Measurements from ENCODE around the gene RAP1GAP2. TPM values are rescaled to one million over a fixed set of nuclear protein-coding genes. Genes with fewer than 3 reads are reported as not detected.
A peak's percentile ranks its signal among the peaks of the same experiment; 100 is the strongest.

RAP1GAP2 gene
- total RNA-seq, 2 donors from 2014 or later: 22.4 to 32.9 TPM

GRCh38 chr17:2893422-2893914, 97.2 kb downstream of the RAP1GAP2 start:
- peaks cover 0 to 18% of the 10 kb centered on the region in 2 donors for H3K4me1 ChIP-seq
- no peak overlapping the region for H3K27ac ChIP-seq
- H3K36me3 ChIP-seq: no peaks in the 10 kb centered on the region
- H3K4me3 ChIP-seq: no peak overlapping the region
- H3K9me3 ChIP-seq: no peaks in the 10 kb centered on the region
- no peaks in the 10 kb centered on the region for H3K27me3 ChIP-seq
- no peak for TF ChIP-seq CTCF (IDR thresholded peaks at IDR 0.05)
- DNase-seq (ENCODE audit: low spot score): no peak

DNA sequence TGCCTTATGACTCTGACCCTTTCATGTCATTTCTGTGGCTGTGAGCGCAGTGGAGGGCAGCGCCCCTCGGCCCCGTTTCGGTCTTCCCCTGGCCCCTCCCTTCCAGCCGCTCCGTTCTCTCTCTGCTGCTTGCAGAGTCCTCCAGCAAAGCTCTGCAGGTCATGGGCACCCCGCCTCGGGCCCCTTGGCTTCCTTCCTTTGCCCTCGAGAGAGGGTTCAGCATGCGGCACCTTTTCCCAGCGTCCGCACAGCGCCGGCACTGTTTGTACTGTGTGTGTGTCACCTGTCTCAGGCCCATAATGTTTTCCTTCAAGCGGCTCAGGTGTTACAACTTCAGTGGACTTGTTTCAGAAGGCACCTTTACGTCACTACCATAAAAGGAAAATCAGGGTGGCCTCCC, 98.5 kb downstream of the RAP1GAP2 start:
- H3K9me3 ChIP-seq: no peaks in the 10 kb centered on the region
- H3K36me3 ChIP-seq: no peaks in the 10 kb centered on the region
- H3K27ac ChIP-seq: no peak overlapping the region
- H3K4me3 ChIP-seq: no peak overlapping the region
- no peaks in the 10 kb centered on the region for H3K27me3 ChIP-seq
- peaks cover 0 to 11% of the 10 kb centered on the region in 2 donors for H3K4me1 ChIP-seq
- no peak for TF ChIP-seq CTCF (IDR thresholded peaks at IDR 0.05)
- no peak for DNase-seq (ENCODE audit: low spot score)

DNA sequence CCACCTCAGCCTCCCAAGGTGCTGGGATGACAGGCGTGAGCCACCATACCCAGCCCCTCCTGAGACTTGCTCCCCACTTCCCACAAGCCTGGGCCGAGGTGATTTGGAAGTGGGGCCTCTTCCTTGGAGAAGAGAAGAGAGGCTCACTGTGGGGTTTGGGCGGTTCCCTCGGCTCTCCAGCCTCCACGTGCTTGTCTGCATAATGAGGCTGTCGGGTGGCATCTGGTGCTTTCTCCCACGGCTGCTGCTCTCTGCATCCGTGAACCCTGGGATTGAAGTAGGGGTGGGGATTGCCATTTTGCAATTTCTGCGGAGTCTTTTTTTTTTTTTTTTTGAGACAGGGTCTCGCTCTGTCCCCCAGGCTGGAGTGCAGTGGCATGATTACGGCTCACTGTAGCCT, 101.4 kb downstream of the RAP1GAP2 start:
- TF ChIP-seq CTCF (IDR thresholded peaks at IDR 0.05): no peak
- H3K9me3 ChIP-seq: no peaks in the 10 kb centered on the region

DNA sequence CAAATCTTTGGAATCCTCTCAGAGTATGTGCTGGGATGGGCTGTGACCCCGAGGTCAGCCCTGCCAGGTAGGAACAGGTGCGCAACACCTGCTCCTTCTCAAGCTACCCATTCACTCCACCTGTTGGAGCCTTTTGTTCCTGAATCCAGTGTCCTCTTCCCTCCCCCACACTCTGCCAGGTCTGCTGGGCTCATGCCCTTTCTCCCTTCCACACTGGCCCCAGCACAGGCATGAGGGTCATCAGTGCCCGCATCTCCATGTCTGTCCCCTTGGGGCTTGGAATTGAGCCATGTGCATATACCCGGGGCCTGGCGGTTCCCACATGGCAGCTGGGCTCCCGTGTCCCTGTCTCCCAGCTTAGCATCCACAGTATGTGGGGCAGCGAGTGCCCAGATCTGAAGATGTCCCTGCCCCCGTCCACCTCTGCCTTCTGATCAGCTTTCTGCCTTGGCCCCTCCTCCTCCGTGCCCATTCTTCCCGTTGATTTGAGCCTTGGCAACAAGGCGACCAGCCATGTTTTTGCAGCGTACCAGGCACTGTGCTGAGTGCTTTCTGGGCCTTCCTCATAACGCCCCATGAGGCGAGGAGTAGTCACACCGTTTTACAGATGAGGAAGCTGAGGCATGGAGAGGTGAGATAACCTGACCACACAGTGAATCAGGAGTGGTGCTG, 102.2 kb downstream of the RAP1GAP2 start:
- H3K27me3 ChIP-seq: no peaks in the 10 kb centered on the region
- peaks cover 0 to 24% of the 10 kb centered on the region in 2 donors for H3K4me1 ChIP-seq
- H3K27ac ChIP-seq: no peak overlapping the region
- no peak for DNase-seq (ENCODE audit: low spot score)
- H3K36me3 ChIP-seq: no peaks in the 10 kb centered on the region
- H3K9me3 ChIP-seq: no peaks in the 10 kb centered on the region
- H3K4me3 ChIP-seq: no peak overlapping the region
- TF ChIP-seq CTCF (IDR thresholded peaks at IDR 0.05): no peak

More for the DNA sequence above, 101.4 kb downstream of the RAP1GAP2 start:
- Histone ChIP-seq H3K36me3 (no peaks in the 10 kb centered on the region), H3K4me1 (peaks cover 0 to 21% of the 10 kb centered on the region in 2 donors), H3K27ac (no peak overlapping the region), H3K4me3 (no peak overlapping the region), H3K27me3 (no peaks in the 10 kb centered on the region)
- DNase-seq (ENCODE audit: low spot score): no peak

DNA sequence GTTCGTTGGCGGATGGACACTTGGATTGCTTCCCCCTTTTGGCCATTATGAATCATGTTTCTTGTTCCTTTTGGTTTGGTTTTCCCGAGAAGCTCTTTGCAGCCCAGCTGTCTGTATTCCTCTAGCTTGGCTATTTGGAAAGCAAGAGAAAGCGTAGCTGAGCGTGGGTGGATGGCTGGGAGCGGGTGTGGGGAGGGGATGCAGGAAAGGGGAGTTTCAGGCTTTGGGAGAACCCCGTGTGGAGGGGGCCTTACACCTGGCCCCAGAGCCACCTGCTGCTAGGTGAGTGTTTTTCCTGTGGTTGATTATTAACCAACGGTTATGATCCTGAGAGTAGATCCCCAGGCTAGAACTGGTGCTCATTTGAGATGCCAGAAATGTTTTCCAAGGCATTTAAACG, 103.7 kb downstream of the RAP1GAP2 start:
- Histone ChIP-seq H3K36me3 (no peaks in the 10 kb centered on the region), H3K4me3 (no peak overlapping the region), H3K4me1 (peaks cover 0 to 37% of the 10 kb centered on the region in 2 donors), H3K9me3 (no peaks in the 10 kb centered on the region), H3K27me3 (no peaks in the 10 kb centered on the region), H3K27ac (no peak overlapping the region)
- TF ChIP-seq CTCF (IDR thresholded peaks at IDR 0.05): no peak
- no peak for DNase-seq (ENCODE audit: low spot score)

DNA sequence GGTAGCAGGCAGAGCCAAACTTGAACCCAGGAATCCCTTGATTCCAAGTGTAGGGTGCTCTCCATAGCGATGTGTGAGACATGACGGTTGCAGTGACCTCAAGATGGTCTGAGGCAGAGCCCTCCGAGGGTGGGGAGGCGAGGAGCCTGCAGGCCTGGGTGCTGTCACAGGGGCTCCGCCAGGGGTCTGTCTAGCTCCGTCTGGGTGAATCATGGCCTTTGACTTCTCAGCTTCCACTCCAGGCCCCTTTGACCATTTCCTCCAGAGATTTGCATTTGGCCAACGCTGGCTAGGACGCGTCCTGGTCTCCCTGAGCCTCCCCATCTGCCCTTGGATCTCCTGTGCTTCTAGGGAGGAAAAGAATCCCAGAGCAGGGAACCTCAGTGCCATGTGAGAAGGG, 104.6 kb downstream of the RAP1GAP2 start:
- peak overlapping the region; percentile 83 to 94 for H3K27ac ChIP-seq
- TF ChIP-seq CTCF (IDR thresholded peaks at IDR 0.05): no peak
- H3K4me1 ChIP-seq: peaks cover 0 to 44% of the 10 kb centered on the region in 2 donors
- DNase-seq (ENCODE audit: low spot score): no peak
- no peaks in the 10 kb centered on the region for H3K27me3 ChIP-seq
- no peaks in the 10 kb centered on the region for H3K36me3 ChIP-seq
- H3K4me3 ChIP-seq: no peak overlapping the region
- no peaks in the 10 kb centered on the region for H3K9me3 ChIP-seq
